Progenitor cell of endocrine pancreas (in vitro differentiated cells): ENCODE data around the gene NR1H4. TPM values are rescaled to one million over a fixed set of nuclear protein-coding genes. Genes with fewer than 3 reads are reported as not detected.

Experiments used
- DNase-seq: peaks from one replicate; pipeline ENCODE4 v3.0.0; 2021; ENCODE audit warnings: low spot score; ENCODE audit not compliant: unreplicated experiment
- H3K27ac Mint-ChIP-seq: 2 replicates; pipeline ENCODE4 v1.8.0; 2021; ENCODE audit warnings: mild to moderate bottlenecking, moderate library complexity, mixed read lengths
- H3K27me3 Mint-ChIP-seq: 2 replicates; pipeline ENCODE4 v1.8.0; 2021; ENCODE audit warnings: mixed read lengths
- H3K36me3 Mint-ChIP-seq: 2 replicates; pipeline ENCODE4 v1.8.0; 2022; ENCODE audit warnings: mixed read lengths; ENCODE audit not compliant: insufficient read depth
- H3K4me1 Mint-ChIP-seq: 2 replicates; pipeline ENCODE4 v1.8.0; 2021; ENCODE audit warnings: low read depth, mixed read lengths
- H3K4me3 Mint-ChIP-seq: 2 replicates; pipeline ENCODE4 v1.8.0; 2021; ENCODE audit warnings: low read depth, mild to moderate bottlenecking, moderate library complexity, mixed read lengths
- H3K9me3 Mint-ChIP-seq: 2 replicates; pipeline ENCODE4 v1.8.0; 2021; ENCODE audit warnings: low read depth, mixed read lengths
- CTCF ChIP-seq: fragments of 200-600 bp; sonication (generic); IDR thresholded peaks from one replicate; pipeline ENCODE4 v1.5.0; 2021; ENCODE audit warnings: antibody characterized with exemption, mild to moderate bottlenecking; ENCODE audit not compliant: unreplicated experiment
- total RNA-seq: library from RNA; stranded (reverse); gene quantifications from 2 replicates; pipeline ENCODE4 v1.2.1, GENCODE V29; 2021

NR1H4 gene
- total RNA-seq, 1 donor from 2014 or later, result not detected

DNA sequence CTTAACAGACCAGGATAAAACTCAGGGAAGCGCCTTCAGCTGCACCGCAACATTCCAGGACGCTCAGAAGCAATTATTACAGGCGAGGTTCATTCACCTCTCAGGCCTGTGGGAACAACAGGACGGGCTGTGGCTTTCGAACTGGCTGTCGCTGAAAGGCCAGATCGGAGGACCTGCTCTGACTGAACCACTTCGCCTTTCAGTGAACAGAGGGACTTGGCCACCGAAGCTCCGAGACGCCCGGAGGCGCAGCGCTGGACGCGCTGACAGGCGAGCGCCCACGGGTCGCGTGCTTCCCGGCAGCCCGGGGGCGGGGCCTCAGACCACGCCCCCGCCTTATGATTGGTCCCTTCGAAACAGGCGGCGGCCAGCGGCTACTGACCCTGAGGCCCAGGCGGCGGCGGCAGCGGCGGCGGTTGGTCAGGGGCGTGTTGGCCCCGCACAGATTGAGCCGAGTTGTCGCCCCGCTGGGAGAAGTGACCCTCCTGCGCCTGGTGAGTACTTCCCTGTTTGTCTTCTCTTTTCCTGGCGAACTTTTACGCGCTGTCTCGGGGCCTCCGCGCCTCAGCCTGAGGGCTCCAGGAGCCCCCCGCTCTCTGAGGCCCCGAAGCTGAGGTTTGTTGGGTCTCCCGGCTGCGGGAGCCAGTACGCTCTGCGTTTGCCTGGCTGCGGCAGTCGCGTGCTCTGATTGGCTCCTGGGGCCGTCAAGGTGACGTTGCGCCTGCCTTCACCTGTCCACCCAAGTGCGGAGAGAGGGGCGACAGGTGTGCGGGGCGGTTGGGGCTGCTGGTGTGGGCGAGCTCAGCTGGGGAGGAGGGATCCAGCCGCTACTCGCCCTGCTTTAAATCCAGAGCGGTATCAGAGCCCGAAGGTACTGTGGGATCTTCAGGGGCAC lies 99.9 kb downstream of the NR1H4 start, which contains the start of gene GAS2L3:
TSS of gene GAS2L3 (plus strand) at position 393 of the 895 bp plus-strand sequence. CDS start 21,221 bp downstream, outside the sequence.
- Mint-ChIP-seq H3K27me3 (peaks cover 16% of the 10 kb centered on the region), H3K4me3 (peak within 1 kb of the TSS; percentile 98), H3K9me3 (no peaks in the 10 kb centered on the region), H3K27ac (peak within 1 kb of the TSS; percentile 99), H3K36me3 (peaks cover 3% of the 10 kb centered on the region), H3K4me1 (peaks cover 18% of the 10 kb centered on the region)
- DNase-seq, result peak; percentile 85
- no peak for TF ChIP-seq CTCF

DNA sequence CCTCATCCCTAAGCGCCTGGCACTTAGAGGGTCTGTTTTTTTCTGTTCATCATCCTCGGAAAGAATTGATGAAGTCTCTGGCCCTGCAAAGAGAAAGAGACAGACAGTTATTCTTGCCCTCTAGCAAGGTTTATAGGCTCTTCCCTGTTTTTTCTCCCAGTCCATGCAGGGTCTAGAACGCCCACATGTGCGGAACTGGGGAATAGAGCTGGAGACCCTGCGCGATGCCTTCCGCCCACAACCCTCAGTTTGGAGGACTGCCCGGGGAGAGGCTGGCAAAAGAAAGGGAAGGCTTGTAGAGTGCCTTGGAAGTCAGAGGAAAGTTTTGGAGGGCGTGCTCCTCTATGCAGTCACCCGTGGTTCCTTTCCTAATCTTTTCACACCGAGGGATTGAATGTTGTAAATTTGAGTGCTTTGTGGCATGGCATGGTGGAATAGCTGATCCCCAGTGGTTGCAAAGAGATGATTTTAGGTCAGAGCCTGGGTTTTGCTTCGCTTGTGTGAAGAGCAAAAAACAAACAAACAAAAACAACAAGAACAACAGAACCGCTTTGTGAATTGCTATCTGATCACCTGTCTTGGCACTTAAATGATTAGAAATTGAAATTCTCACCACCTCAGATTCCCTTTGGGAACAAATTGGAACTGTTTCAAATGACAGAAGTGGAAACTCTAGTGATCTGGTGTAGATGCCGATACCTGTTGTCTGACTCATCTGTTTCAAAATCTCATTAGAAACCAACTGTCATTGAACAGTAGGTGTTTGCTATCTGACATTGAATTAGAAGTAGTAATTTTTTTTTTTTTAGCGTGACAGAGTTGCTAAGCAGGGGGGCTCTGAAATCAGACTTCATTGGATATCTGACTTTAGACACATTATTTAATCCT lies 100.8 kb downstream of the NR1H4 start:
- peaks cover 9% of the 10 kb centered on the region for H3K36me3 Mint-ChIP-seq
- H3K27ac Mint-ChIP-seq, result peak overlapping the region; percentile 99
- no peaks in the 10 kb centered on the region for H3K9me3 Mint-ChIP-seq
- TF ChIP-seq CTCF, result no peak
- peaks cover 16% of the 10 kb centered on the region for H3K27me3 Mint-ChIP-seq
- H3K4me3 Mint-ChIP-seq, result peak overlapping the region; percentile 98
- H3K4me1 Mint-ChIP-seq, result peaks cover 18% of the 10 kb centered on the region
- no peak for DNase-seq

GRCh38 chr12:100576331-100577036 lies 102.8 kb downstream of the NR1H4 start:
- TF ChIP-seq CTCF, result no peak
- H3K4me3 Mint-ChIP-seq, result peak overlapping the region; percentile 17
- H3K27ac Mint-ChIP-seq, result no peak overlapping the region
- no peak for DNase-seq
- H3K36me3 Mint-ChIP-seq, result peaks cover 14% of the 10 kb centered on the region
- H3K9me3 Mint-ChIP-seq, result no peaks in the 10 kb centered on the region
- peaks cover 9% of the 10 kb centered on the region for H3K27me3 Mint-ChIP-seq
- peaks cover 18% of the 10 kb centered on the region for H3K4me1 Mint-ChIP-seq

GRCh38 chr12:100578923-100579322 lies 105.3 kb downstream of the NR1H4 start:
- no peak for TF ChIP-seq CTCF
- Mint-ChIP-seq H3K4me1 (peaks cover 15% of the 10 kb centered on the region), H3K27me3 (no peaks in the 10 kb centered on the region), H3K4me3 (no peak overlapping the region), H3K36me3 (peaks cover 29% of the 10 kb centered on the region), H3K27ac (no peak overlapping the region), H3K9me3 (peaks cover 12% of the 10 kb centered on the region)
- DNase-seq, result no peak
